Muscle layer of colon (tissue), 2 donors: ENCODE results near the gene PARP12.

Experiments
- H3K27ac ChIP-seq: one replicate; pipeline ENCODE4 v1.7.0; 2013; ENCODE audit warnings: low read depth, mild to moderate bottlenecking, low read length, moderate library complexity
- H3K27me3 ChIP-seq, 2 donors: one replicate each; pipeline ENCODE4 v1.7.0; 2013; ENCODE audit warnings: low read length in 2 of 2, mild to moderate bottlenecking in 2 of 2; ENCODE audit not compliant: insufficient read depth in 2 of 2, control insufficient read depth in 1 of 2
- H3K36me3 ChIP-seq: one replicate; pipeline ENCODE4 v1.7.0; 2013; ENCODE audit warnings: mild to moderate bottlenecking, low read length; ENCODE audit not compliant: insufficient read depth
- H3K4me1 ChIP-seq: one replicate; pipeline ENCODE4 v1.7.0; 2013; ENCODE audit warnings: mild to moderate bottlenecking, low read length; ENCODE audit not compliant: insufficient read depth
- H3K4me3 ChIP-seq, 2 donors: one replicate each; pipeline ENCODE4 v1.7.0; 2013; ENCODE audit warnings: low read length in 2 of 2, low read depth in 1 of 2, mild to moderate bottlenecking in 1 of 2, moderate library complexity in 1 of 2
- H3K9ac ChIP-seq: one replicate; pipeline ENCODE4 v1.7.0; 2013; ENCODE audit warnings: low read length
- H3K9me3 ChIP-seq: one replicate; pipeline ENCODE4 v1.7.0; 2013; ENCODE audit warnings: mild to moderate bottlenecking, low read length
- donor health status: abdominal sarcoma.
- donor health status: Adenocarcinoma of cecum.

Gene PARP12

GRCh38 chr7:140008755-140009610 is 53.8 kb downstream of the PARP12 start:
- Histone ChIP-seq H3K27ac (no peak overlapping the region), H3K9me3 (no peaks in the 10 kb centered on the region), H3K27me3 (no peaks in the 10 kb centered on the region), H3K4me3 (no peak overlapping the region), H3K9ac (no peak overlapping the region), H3K4me1 (no peaks in the 10 kb centered on the region), H3K36me3 (no peaks in the 10 kb centered on the region)

GRCh38 chr7:140007051-140007690 is 55.6 kb downstream of the PARP12 start:
- H3K4me1 ChIP-seq = no peaks in the 10 kb centered on the region
- H3K27ac ChIP-seq = no peak overlapping the region
- no peaks in the 10 kb centered on the region for H3K27me3 ChIP-seq
- no peaks in the 10 kb centered on the region for H3K9me3 ChIP-seq
- no peaks in the 10 kb centered on the region for H3K36me3 ChIP-seq
- no peak overlapping the region for H3K4me3 ChIP-seq
- H3K9ac ChIP-seq = no peak overlapping the region

GRCh38 chr7:140006600-140006999 is 56.2 kb downstream of the PARP12 start:
- no peak overlapping the region for H3K4me3 ChIP-seq
- H3K9ac ChIP-seq = no peak overlapping the region
- H3K27me3 ChIP-seq = no peaks in the 10 kb centered on the region
- no peaks in the 10 kb centered on the region for H3K4me1 ChIP-seq
- H3K36me3 ChIP-seq = no peaks in the 10 kb centered on the region
- no peaks in the 10 kb centered on the region for H3K9me3 ChIP-seq
- no peak overlapping the region for H3K27ac ChIP-seq

GRCh38 chr7:140005754-140006503 is 56.8 kb downstream of the PARP12 start:
- H3K4me1 ChIP-seq = no peaks in the 10 kb centered on the region

GRCh38 chr7:140005341-140005740 is 57.4 kb downstream of the PARP12 start:
- Histone ChIP-seq H3K9ac (no peak overlapping the region), H3K4me1 (no peaks in the 10 kb centered on the region), H3K4me3 (no peak overlapping the region), H3K9me3 (no peaks in the 10 kb centered on the region), H3K27ac (no peak overlapping the region), H3K27me3 (no peaks in the 10 kb centered on the region), H3K36me3 (no peaks in the 10 kb centered on the region)

More at GRCh38 chr7:140005754-140006503, 56.8 kb downstream of the PARP12 start:
- H3K9me3 ChIP-seq = no peaks in the 10 kb centered on the region
- H3K4me3 ChIP-seq = no peak overlapping the region
- H3K27ac ChIP-seq = no peak overlapping the region
- no peaks in the 10 kb centered on the region for H3K27me3 ChIP-seq
- H3K9ac ChIP-seq = no peak overlapping the region
- no peaks in the 10 kb centered on the region for H3K36me3 ChIP-seq

- H3K36me3 ChIP-seq = no peaks in the 10 kb centered on the region
- H3K4me3 ChIP-seq = no peak overlapping the region
- H3K27ac ChIP-seq = no peak overlapping the region
- H3K9ac ChIP-seq = no peak overlapping the region
- no peaks in the 10 kb centered on the region for H3K9me3 ChIP-seq
- H3K27me3 ChIP-seq = no peaks in the 10 kb centered on the region
- no peaks in the 10 kb centered on the region for H3K4me1 ChIP-seq
Observed at GRCh38 chr7:140004672-140005071, 58.1 kb downstream of the PARP12 start.

- Histone ChIP-seq H3K27ac (no peak overlapping the region), H3K36me3 (no peaks in the 10 kb centered on the region), H3K27me3 (no peaks in the 10 kb centered on the region), H3K4me3 (no peak overlapping the region), H3K9me3 (no peaks in the 10 kb centered on the region), H3K9ac (no peak overlapping the region), H3K4me1 (no peaks in the 10 kb centered on the region)
Observed at GRCh38 chr7:140003913-140004382, 58.8 kb downstream of the PARP12 start.

GRCh38 chr7:140000666-140001268 is 62.0 kb downstream of the PARP12 start:
- Histone ChIP-seq H3K4me3 (no peak overlapping the region), H3K9ac (no peak overlapping the region), H3K4me1 (no peaks in the 10 kb centered on the region), H3K9me3 (no peaks in the 10 kb centered on the region), H3K27me3 (no peaks in the 10 kb centered on the region), H3K27ac (no peak overlapping the region), H3K36me3 (no peaks in the 10 kb centered on the region)

GRCh38 chr7:139999516-139999915 is 63.2 kb downstream of the PARP12 start:
- no peak overlapping the region for H3K9ac ChIP-seq
- H3K27ac ChIP-seq = no peak overlapping the region
- H3K4me3 ChIP-seq = no peak overlapping the region

GRCh38 chr7:139998572-139998971 is 64.2 kb downstream of the PARP12 start:
- no peak overlapping the region for H3K4me3 ChIP-seq
- H3K4me1 ChIP-seq = no peaks in the 10 kb centered on the region
- H3K9me3 ChIP-seq = no peaks in the 10 kb centered on the region
- H3K36me3 ChIP-seq = no peaks in the 10 kb centered on the region
- H3K27me3 ChIP-seq = no peaks in the 10 kb centered on the region
- H3K9ac ChIP-seq = no peak overlapping the region
- no peak overlapping the region for H3K27ac ChIP-seq

More at GRCh38 chr7:139999516-139999915, 63.2 kb downstream of the PARP12 start:
- Histone ChIP-seq H3K9me3 (no peaks in the 10 kb centered on the region), H3K36me3 (no peaks in the 10 kb centered on the region), H3K4me1 (no peaks in the 10 kb centered on the region), H3K27me3 (no peaks in the 10 kb centered on the region)
